GM18517 (cell line): ENCODE data around the gene LRRC28.

Experiments used
- ATAC-seq: cut with Tn5 transposase; IDR thresholded peaks from one replicate; pipeline ENCODE4 v1.9.1; 2021; ENCODE audit warnings: mild to moderate bottlenecking, moderate library complexity; ENCODE audit not compliant: unreplicated experiment

Gene LRRC28

DNA sequence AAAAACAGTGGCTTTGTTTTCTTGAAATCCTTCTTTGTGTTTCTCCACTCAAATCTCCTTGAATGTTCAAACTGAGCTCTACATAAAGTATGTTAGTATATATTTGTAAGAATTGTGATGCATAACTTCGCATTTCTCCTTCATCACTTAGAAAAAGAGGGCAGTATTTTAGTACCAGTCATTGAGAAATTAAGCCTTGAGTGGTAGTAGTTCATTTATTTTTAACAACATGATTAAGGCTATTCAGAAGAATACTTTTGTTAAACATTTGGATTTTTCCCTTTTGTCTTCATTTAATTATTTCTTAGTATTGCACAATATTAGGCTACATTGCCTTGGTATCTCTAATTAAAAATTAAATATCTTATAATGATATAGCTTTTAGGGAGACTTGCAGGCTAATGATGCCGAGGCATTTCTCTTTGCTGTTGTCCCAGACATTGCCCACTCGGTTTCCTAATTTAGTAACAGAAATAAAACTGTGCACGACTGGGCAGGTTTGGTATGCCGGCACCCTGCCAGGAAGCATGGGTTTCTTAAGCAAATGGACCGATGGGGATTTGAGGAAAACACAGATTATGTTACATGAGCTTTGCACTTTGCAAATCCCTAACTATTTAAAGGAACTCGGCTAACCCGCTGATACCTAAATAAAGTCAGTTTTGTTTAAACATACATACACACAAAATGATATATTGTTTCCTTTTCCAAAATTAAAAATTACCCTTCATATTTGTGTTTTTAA is 54.7 kb downstream of the LRRC28 start:
- ATAC-seq, result no peak

GRCh38 chr15:99306694-99307338 is 55.5 kb downstream of the LRRC28 start:
- no peak for ATAC-seq

GRCh38 chr15:99307735-99308134 is 56.5 kb downstream of the LRRC28 start:
- no peak for ATAC-seq

DNA sequence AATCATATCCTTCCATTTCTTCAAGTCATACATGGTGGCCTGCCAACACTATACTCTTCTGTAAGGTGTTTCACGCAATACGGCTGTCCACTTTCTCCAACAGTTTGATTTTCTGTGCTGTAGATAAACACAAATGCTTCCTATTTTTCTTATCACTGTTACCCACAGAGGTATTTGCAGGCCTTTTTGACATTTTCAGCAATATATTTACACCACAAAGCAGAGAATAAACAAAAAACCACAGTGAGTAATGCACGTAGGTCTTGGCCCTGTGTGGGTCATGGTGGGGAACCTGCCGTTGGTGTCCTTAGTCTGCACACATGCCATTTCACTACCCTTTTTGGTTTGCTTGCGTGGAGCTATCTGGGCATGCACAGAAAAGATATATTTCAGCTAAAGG is 59.5 kb downstream of the LRRC28 start:
- ATAC-seq, result no peak

DNA sequence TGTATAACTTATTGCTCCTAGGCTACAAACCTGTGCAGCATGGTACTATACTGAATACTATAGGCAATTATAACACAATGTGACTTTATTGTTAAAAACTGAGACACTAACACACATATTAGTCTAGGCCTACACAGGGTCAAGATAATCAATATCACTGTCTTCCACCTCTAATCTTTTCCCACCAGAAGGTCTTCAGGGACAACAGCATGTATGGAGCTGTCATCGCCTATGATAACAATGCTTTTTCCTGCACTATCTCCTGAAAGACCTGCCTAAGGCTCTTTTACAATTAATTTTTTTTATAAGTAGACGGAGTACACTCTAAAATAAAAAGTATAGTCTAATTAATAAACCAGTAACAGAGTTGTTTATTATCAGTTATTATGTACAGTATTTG is 60.9 kb downstream of the LRRC28 start:
- ATAC-seq, result no peak

DNA sequence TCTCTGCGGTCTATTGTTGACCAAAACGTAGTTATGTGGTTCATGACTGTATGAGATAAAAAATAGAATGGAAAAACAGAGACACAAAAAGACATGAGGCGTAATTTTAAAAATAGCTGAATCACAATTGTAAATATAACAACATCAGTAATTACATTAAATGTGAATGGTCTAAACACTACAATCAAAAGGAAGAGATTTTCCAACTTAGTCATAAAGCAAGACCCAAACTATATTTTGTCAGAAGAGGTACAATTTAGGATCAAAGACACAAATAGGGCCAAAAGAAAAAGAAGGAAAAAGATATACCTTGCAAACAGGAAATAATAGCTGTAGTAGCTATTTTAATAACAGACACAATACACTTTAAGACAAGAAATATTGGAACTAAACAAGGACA is 61.5 kb downstream of the LRRC28 start:
- ATAC-seq, result no peak

DNA sequence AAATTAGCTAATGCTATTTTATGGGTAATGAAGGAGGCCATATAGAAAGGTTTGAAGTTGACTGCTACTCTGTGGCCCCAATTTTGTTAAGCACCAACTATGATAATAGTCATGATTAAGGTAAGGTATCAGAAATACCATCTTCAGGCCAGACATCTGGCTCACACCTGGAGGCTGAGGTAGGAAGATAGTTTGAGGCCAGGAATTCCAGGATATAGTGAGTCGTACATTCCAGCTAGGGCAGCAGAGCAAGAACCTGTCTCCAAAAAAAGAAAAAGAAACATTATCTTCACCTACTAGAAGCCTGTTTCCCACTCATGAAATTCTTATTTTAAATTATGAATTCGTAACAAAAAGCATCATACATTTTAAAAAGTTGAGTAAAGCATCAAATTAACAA is 64.4 kb downstream of the LRRC28 start:
- ATAC-seq, result no peak

DNA sequence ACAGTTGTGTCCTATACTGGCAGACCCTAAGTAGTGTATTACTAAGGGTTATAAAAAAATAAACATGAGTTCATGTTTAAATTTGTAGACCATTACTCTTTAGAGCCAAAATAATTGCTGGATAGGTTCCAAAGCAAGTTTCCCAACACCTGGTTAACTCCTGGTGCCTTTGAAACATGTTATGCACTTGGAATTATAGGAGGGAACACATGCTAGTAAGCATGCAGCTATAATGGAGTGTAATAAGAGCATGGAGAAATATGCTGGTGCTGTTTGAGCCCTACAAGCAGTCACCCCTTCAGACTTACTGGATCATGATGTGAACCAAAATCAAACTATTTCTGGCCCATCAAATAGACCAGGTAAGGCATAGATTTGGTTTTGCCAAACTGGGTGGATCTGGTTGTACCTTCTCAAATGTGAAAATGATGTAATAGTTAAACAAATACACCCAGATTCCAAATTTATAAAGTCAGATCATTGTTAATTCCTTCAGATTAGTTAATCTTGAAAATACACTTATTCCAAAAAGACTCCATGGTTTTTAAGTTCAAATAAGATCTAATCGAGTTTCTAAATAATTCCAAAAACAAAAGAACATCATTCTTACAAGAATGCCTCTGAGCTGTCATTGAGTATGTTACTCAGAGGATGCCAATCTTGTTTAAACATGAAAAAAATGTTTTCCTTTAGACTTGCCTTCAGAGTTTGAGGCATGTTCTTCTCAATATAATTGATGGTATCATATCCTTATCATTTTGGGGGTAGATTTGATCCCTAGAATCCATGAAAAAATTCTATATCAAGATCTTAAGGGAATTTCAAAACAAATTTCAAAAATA is 69.3 kb downstream of the LRRC28 start:
- no peak for ATAC-seq

DNA sequence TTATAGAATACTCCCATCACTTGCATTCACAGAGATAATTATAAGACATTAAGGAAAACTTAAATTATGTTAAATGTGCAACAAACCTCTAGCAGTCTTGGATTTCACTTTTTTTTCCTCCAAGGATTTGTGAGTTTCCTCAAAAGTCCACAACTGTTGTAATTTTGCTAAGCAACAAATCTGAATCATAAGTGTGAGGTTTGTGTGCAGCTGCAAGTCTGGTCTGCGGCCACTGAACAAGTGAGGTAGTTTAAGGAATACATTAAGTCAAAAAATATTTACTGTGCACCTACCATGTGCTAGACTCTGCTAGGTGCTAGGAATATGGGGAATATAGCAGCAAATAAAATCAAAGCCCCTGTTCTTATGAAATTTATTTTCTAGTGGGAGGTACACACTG is 70.2 kb downstream of the LRRC28 start:
- ATAC-seq, result no peak

DNA sequence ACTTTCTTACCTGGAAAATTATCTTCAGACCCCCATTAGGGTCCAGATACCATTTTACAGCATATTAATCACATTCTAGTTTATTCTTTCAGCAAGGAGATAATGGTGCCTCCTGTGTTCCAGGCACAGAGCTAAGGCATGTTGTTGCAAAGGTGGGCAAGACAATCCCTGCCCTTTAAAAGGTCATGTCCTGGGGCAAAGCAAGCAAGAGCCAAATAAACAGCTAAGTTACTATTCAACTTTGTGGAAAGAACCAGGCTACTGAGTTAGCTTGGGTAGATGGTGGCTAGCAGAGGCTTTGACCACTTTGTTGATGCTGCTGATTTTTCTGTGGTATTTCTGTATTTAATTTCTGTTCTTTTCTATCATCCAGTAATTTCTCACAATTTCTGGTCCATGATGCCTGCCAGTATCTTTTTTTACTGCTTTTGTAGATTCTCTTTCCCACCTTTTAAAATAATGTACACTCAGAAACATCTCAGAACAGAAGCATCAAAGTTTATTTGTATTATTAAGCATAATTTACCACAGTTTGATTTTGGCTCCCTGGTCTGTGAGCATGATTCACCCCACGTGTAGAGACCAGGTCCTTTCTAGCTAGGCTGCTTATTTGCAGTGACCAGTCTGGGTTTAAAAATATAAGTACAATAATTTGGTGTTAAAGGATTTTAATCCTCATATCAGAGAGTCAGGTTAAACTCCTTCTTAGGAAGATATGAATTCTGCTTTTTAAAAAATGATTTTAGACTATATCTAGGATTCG is 71.5 kb downstream of the LRRC28 start:
- ATAC-seq, result no peak

GRCh38 chr15:99324082-99324620 is 72.9 kb downstream of the LRRC28 start:
- ATAC-seq, result no peak

DNA sequence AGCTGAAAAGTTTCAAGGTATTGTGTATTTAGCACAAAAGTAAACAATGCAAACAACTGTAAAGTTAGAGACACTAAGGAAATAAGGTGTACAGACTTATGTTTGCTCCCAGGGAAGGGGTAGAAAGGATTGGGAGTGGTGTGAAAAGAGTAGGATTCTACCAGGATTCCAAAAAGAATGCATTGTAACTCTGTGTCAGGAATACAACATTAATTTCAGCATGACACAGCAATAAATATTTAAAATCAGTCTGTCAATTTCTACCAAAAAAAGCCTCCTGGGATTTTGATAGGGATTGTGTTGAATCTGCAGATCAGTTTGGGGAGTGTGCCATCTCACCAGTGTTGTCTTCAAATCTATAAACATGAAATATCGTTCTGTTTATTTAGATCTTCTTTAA is 73.4 kb downstream of the LRRC28 start:
- ATAC-seq, result no peak

DNA sequence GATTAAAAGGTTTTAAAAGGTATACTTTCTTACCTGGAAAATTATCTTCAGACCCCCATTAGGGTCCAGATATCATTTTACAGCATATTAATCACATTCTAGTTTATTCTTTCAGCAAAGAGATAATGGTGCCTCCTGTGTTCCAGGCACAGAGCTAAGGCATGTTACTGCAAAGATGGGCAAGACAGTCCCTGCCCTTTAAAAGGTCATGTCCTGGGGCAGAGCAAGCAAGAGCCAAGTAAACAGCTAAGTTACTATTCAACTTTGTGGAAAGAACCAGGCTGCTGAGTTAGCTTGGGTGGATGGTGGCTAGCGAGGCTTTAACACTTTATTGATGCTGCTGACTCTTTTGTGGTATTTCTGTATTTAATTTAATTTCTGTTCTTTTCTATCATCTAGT is 75.0 kb downstream of the LRRC28 start:
- ATAC-seq, result no peak

DNA sequence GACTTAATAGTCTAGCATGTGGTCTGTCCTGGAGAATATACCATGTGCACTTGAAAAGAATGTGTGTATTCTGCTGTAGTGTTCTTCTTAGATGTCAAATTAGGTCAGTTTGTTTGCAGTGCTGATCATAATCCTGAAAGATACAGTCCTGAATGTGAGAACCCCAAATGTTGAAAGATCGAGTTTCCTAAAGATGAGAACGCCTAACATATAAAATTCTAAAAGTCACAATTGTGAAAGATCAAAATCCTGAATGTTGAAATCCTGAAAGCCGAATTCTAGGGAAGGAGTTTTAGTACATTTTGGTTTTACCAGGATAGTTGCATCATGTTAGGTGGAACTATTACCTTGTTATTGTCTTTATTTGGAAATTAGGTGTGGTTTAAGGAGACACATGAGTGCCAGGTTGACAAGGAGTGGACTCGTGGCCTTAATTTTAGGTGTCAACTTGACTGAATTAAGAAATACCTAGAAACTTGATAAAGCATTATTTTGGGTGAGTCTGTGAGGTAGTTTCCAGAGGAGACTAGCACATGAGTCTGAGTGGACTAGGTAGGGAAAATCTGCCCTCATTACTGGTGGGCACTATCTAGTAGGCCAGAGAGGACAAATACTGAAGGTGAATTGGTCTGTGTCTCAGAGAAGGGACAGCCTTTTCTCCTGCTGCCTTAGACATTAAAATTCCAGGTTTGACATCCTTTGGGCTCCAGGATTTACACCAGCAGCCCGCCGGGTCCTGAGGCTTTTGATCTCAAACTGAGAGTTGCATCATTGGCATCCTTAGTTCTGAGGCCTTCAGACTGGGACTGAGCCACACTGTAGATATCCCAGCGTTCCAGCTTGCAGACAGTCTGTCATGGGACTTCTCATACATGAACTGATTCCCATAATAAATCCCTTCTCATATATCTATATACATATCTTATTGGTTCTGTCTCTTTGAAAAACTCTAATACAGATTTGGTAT is 77.1 kb downstream of the LRRC28 start:
- ATAC-seq, result no peak

- ATAC-seq, result no peak
Measured at GRCh38 chr15:99331381-99331780, 80.1 kb downstream of the LRRC28 start.

DNA sequence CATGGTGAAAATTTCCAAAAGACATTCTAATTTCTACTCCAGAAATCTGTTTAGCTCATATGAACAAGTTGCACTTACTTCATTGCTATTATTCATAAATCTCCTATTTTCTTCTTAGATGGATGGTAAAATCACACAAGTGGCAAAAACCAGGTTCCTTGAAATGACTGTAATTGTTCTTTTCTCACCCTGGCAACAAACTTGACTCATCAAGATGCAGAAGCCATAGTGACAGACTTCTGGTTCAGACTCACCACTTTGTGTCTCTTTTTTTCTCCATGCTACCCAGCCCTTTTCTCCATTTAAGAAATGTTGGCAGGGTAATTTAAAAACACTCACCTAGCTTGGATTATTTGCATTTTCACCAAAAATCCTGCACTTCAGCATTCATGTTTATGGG is 82.1 kb downstream of the LRRC28 start:
- ATAC-seq, result no peak

GRCh38 chr15:99333981-99334380 is 82.7 kb downstream of the LRRC28 start:
- ATAC-seq, result no peak

DNA sequence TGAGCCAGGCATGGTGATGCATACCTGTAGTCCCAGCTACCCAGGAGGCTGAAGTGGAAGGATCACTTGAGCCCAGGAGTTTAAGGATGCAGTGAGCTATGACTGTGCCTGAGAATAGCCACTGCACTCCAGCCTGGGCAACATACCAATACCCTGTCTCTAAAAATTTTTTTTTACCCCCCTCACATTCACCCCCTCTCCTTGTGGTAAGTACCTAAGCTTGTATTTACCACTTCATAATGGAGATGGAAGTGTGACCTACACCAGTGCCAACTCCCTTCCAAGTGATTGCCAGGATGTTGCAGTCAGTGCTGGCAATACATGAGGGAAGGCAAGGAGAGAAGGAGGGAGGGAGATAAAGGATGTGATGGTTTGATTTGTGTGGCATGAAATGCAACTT is 84.2 kb downstream of the LRRC28 start:
- no peak for ATAC-seq

DNA sequence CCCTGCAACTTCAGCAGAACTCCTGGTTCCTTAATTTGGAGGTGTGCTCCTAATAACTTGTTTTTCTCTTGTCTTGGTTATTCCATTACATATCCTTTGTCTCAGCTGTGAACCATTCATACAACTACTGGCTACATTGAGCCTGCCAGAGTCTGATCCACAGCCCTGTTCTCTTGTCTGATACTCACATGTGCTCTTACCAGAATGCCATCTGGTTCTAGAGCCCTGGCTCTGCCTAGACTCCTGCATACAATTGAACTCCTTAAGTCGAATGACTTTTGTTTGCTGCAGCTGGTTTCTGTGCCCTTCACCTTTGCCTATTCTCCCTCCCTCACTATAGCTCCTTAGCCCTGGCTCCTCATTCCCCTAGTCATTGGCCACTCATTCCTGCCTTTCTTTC is 85.5 kb downstream of the LRRC28 start:
- ATAC-seq, result no peak

GRCh38 chr15:99340347-99340746 is 89.1 kb downstream of the LRRC28 start:
- no peak for ATAC-seq
